HepG2 (cell line): ENCODE measurements around the gene GDAP1L1. TPM values are rescaled to one million over a fixed set of nuclear protein-coding genes. Genes with fewer than 3 reads are reported as not detected.

ENCODE experiments used
- AGO2 ChIP-seq: fragments of 200-400 bp; formaldehyde crosslinking; optimal IDR thresholded peaks from 2 replicates; pipeline ENCODE3; 2017; ENCODE audit warnings: mild to moderate bottlenecking, low read depth, low read length, moderate library complexity
- BORCS8-MEF2B ChIP-seq: sonication (generic); formaldehyde crosslinking; IDR thresholded peaks from 2 replicates; pipeline ENCODE4 v1.8.0; 2022; ENCODE audit warnings: mild to moderate bottlenecking, missing genetic modification reagents
- CERS6 ChIP-seq: sonication (generic); formaldehyde crosslinking; IDR thresholded peaks from 2 replicates; pipeline ENCODE4 v1.5.0; 2020; ENCODE audit warnings: missing genetic modification reagents
- DNMT3B ChIP-seq: conservative IDR thresholded peaks from 2 replicates; pipeline ENCODE4 v1.6.1; 2016; ENCODE audit warnings: missing biosample characterization, control low read depth
- DZIP1 ChIP-seq: sonication (generic); formaldehyde crosslinking; IDR thresholded peaks from 2 replicates; pipeline ENCODE4 v1.5.0; 2020; ENCODE audit warnings: mild to moderate bottlenecking, missing genetic modification reagents
- HNRNPH1 ChIP-seq: fragments of 200-400 bp; formaldehyde crosslinking; optimal IDR thresholded peaks from 2 replicates; pipeline ENCODE3; 2017; ENCODE audit warnings: mild to moderate bottlenecking, low read depth, low read length
- JUND ChIP-seq: sonication (generic); formaldehyde crosslinking; IDR thresholded peaks from 2 replicates; pipeline ENCODE4 v1.8.0; 2022; ENCODE audit warnings: mild to moderate bottlenecking, missing genetic modification reagents
- NFKB2 ChIP-seq: sonication (generic); formaldehyde crosslinking; IDR thresholded peaks from 2 replicates; pipeline ENCODE4 v1.4.0; 2020; ENCODE audit warnings: missing genetic modification reagents, borderline replicate concordance
- RBFOX2 ChIP-seq: fragments of 200-400 bp; formaldehyde crosslinking; IDR thresholded peaks from 2 replicates; pipeline ENCODE4 v1.6.1; 2017; ENCODE audit warnings: low read depth, mild to moderate bottlenecking, low read length
- RFXAP ChIP-seq: sonication (generic); formaldehyde crosslinking; IDR thresholded peaks from 2 replicates; pipeline ENCODE4 v1.4.0; 2020; ENCODE audit warnings: missing genetic modification reagents, borderline replicate concordance
- TGIF2 ChIP-seq: IDR thresholded peaks from 2 replicates; pipeline ENCODE4 v1.6.1; 2016; ENCODE audit warnings: control low read depth, missing compliant biosample characterization
- ZKSCAN8 ChIP-seq: IDR thresholded peaks from 2 replicates; pipeline ENCODE4 v1.6.1; 2016; ENCODE audit warnings: borderline replicate concordance, missing genetic modification reagents, missing compliant biosample characterization
- ZNF234 ChIP-seq: sonication (generic); formaldehyde crosslinking; conservative IDR thresholded peaks from 2 replicates; pipeline ENCODE4 v1.5.1; 2020; ENCODE audit warnings: mild to moderate bottlenecking, missing genetic modification reagents
- ZNF281 ChIP-seq: sonication (generic); formaldehyde crosslinking; IDR thresholded peaks from 2 replicates; pipeline ENCODE4 v1.4.0; 2020; ENCODE audit warnings: missing genetic modification reagents, borderline replicate concordance
- ZNF296 ChIP-seq: sonication (generic); formaldehyde crosslinking; conservative IDR thresholded peaks from 2 replicates; pipeline ENCODE4 v1.5.0; 2020; ENCODE audit warnings: mild to moderate bottlenecking, missing genetic modification reagents
- ZNF503 ChIP-seq: sonication (generic); formaldehyde crosslinking; IDR thresholded peaks from 2 replicates; pipeline ENCODE4 v1.4.0; 2020; ENCODE audit warnings: missing genetic modification reagents
- ZNF678 ChIP-seq: sonication (generic); formaldehyde crosslinking; IDR thresholded peaks from 2 replicates; pipeline ENCODE4 v1.4.0; 2020; ENCODE audit warnings: mild to moderate bottlenecking, missing genetic modification reagents
- ZSCAN20 ChIP-seq: sonication (generic); formaldehyde crosslinking; IDR thresholded peaks from 2 replicates; pipeline ENCODE4 v1.4.0; 2020; ENCODE audit warnings: missing genetic modification reagents, mild to moderate bottlenecking, borderline replicate concordance
- polyA plus RNA-seq, 8 experiments: library from polyadenylated mRNA; depleted of rRNA in 3 of 8; stranded (reverse) in 7 of 8; unstranded in 1 of 8; fragments of >200 nt; fragmentation: Illumina TruSeq in 4 of 8; extraction: Trizol in 4 of 8; gene quantifications; 2 replicates each; pipeline versions ENCODE4 v1.2.1 to v1.2.3, GENCODE V29; 2011 to 2016; ENCODE audit warnings: low read depth in 4 of 8, missing spikeins in 1 of 8, mixed read lengths in 1 of 8; ENCODE audit not compliant: insufficient read depth in 1 of 8
- total RNA-seq, 5 experiments: library from RNA; depleted of rRNA; stranded (reverse); fragments of >200 nt; fragmentation: Illumina TruSeq; extraction: Trizol; gene quantifications; 2 replicates each; pipeline ENCODE4 v1.2.3, GENCODE V29; 2016; ENCODE audit warnings: low read depth in 1 of 5
- TF ChIP-seq, protein P1 (sequence below): sonication (generic); formaldehyde crosslinking; IDR thresholded peaks from 2 replicates; pipeline ENCODE4 v1.8.1; 2023; ENCODE audit warnings: mild to moderate bottlenecking, missing genetic modification reagents, borderline replicate concordance
- TF ChIP-seq, protein P2 (sequence below): sonication (generic); formaldehyde crosslinking; IDR thresholded peaks from 2 replicates; pipeline ENCODE4 v1.5.0; 2020; ENCODE audit warnings: missing genetic modification reagents, mild to moderate bottlenecking, borderline replicate concordance

GDAP1L1 gene
- total and polyA plus RNA-seq, 2 of the 13 experiments (the other 11 are each of a cell fraction or from before 2014, with no cell fraction given), result 0.04 TPM; not detected in 1

DNA sequence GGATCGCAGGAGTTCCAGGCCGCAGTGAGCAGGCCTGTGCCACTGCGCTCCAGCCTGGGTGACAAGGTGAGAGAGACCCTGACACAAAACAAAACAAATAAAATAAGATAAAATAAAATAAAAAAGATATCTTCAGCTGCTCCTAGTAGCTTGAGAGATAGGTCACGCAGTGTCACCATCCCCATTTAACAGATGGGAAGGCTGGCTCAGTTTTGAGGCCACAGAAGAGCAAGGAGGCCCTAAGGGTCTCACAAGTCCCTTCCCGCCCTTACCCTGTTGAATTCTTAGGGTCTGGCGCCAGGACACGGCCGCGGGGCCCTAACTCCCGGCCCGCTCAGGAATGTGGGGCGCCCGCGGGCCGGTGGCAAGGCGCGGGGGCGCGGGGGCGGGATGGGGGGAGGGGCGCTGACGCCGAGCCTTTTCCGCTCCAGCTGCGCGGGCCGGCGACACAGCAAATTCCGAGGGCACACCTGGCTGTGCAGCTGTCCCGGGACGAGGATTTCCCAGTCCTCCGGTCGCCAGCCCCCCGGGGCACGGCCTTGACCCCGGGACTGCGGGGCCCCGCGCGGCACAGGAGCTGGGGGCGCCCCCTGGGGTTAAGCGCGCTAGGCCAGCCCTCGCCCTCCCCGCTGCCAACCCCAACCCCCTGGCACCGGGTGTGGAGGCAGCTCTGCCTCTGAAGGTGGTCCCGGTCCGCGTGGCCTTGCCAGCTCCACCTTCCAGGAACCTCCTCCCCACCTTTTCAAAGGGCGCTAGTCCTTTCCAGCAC lies 79.5 kb downstream of the GDAP1L1 start (continued):
- TF ChIP-seq ZNF281 (CRISPR knock-in tag) (peak; percentile 81; the same call in 1 of the 2 replicates), ZSCAN20 (CRISPR knock-in tag) (no peak), BORCS8-MEF2B (CRISPR knock-in tag) (no peak), DNMT3B (CRISPR knock-in tag) (no peak), JUND (CRISPR knock-in tag) (no peak), NFKB2 (CRISPR knock-in tag) (peak; percentile 66; the same call in 1 of the 2 replicates), HNRNPH1 (no peak), CERS6 (no peak), RFXAP (no peak), TGIF2 (no peak), ZNF678 (no peak), ZNF503 (CRISPR knock-in tag) (peak; percentile 38; the same call in 1 of the 2 replicates), RBFOX2 (no peak), DZIP1 (CRISPR knock-in tag) (no peak), ZNF296 (CRISPR knock-in tag) (no peak), ZNF234 (no peak), AGO2 (no peak), ZKSCAN8 (no peak)
- TF ChIP-seq, protein P1, sequence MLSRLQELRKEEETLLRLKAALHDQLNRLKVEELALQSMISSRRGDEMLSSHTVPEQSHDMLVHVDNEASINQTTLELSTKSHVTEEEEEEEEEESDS (CRISPR knock-in tag), result no peak
- TF ChIP-seq, protein P2, sequence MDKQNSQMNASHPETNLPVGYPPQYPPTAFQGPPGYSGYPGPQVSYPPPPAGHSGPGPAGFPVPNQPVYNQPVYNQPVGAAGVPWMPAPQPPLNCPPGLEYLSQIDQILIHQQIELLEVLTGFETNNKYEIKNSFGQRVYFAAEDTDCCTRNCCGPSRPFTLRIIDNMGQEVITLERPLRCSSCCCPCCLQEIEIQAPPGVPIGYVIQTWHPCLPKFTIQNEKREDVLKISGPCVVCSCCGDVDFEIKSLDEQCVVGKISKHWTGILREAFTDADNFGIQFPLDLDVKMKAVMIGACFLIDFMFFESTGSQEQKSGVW, result no peak
